ENCODE measurements around the gene STK24. TPM values are rescaled to one million over a fixed set of nuclear protein-coding genes. Genes with fewer than 3 reads are reported as not detected.

Gene STK24
- total and polyA plus RNA-seq, 2 experiments from 2014 or later: 83.3 to 98.0 TPM

GRCh38 chr13:98538876-98539275 lies 38.0 kb downstream of the STK24 start:
- Histone ChIP-seq H3K27me3 (no peaks in the 10 kb centered on the region), H3K9me3 (ENCODE audit: low read depth) (no peaks in the 10 kb centered on the region)

GRCh38 chr13:98537740-98538139 lies 39.2 kb downstream of the STK24 start:
- no peak for DNase-seq (ENCODE audit: low read depth in 1 of 2, low spot score in 1 of 2)
- no peak for TF ChIP-seq CTCF (IDR thresholded peaks at IDR 0.05; ENCODE audit: low read depth, low read length)
- no peaks in the 10 kb centered on the region for H3K27me3 ChIP-seq
- H3K4me1 ChIP-seq (ENCODE audit: low read depth): peaks cover 26% of the 10 kb centered on the region
- H3K9me3 ChIP-seq (ENCODE audit: low read depth): no peaks in the 10 kb centered on the region
- no peak overlapping the region for H3K27ac ChIP-seq
- no peak overlapping the region for H3K4me3 ChIP-seq
- no peaks in the 10 kb centered on the region for H3K36me3 ChIP-seq

More at GRCh38 chr13:98538876-98539275, 38.0 kb downstream of the STK24 start:
- no peak for TF ChIP-seq CTCF (IDR thresholded peaks at IDR 0.05; ENCODE audit: low read depth, low read length)
- H3K27ac ChIP-seq: no peak overlapping the region
- H3K36me3 ChIP-seq: no peaks in the 10 kb centered on the region
- no peak for DNase-seq (ENCODE audit: low read depth in 1 of 2, low spot score in 1 of 2)
- H3K4me1 ChIP-seq (ENCODE audit: low read depth): peaks cover 38% of the 10 kb centered on the region
- no peak overlapping the region for H3K4me3 ChIP-seq

GRCh38 chr13:98537306-98537705 lies 39.6 kb downstream of the STK24 start:
- no peaks in the 10 kb centered on the region for H3K27me3 ChIP-seq
- no peak overlapping the region for H3K4me3 ChIP-seq
- no peak for DNase-seq (ENCODE audit: low read depth in 1 of 2, low spot score in 1 of 2)
- no peak for TF ChIP-seq CTCF (IDR thresholded peaks at IDR 0.05; ENCODE audit: low read depth, low read length)
- no peaks in the 10 kb centered on the region for H3K9me3 ChIP-seq (ENCODE audit: low read depth)
- no peak overlapping the region for H3K27ac ChIP-seq
- H3K36me3 ChIP-seq: no peaks in the 10 kb centered on the region
- H3K4me1 ChIP-seq (ENCODE audit: low read depth): peaks cover 24% of the 10 kb centered on the region

GRCh38 chr13:98536729-98537128 lies 40.2 kb downstream of the STK24 start:
- no peaks in the 10 kb centered on the region for H3K36me3 ChIP-seq
- H3K4me3 ChIP-seq: no peak overlapping the region
- peaks cover 22% of the 10 kb centered on the region for H3K4me1 ChIP-seq (ENCODE audit: low read depth)
- no peak for DNase-seq (ENCODE audit: low read depth in 1 of 2, low spot score in 1 of 2)
- H3K9me3 ChIP-seq (ENCODE audit: low read depth): no peaks in the 10 kb centered on the region
- no peak overlapping the region for H3K27ac ChIP-seq
- TF ChIP-seq CTCF (IDR thresholded peaks at IDR 0.05; ENCODE audit: low read depth, low read length): no peak
- H3K27me3 ChIP-seq: no peaks in the 10 kb centered on the region

GRCh38 chr13:98535501-98536354 lies 41.2 kb downstream of the STK24 start:
- Histone ChIP-seq H3K27ac (peak overlapping the region; percentile 3), H3K9me3 (ENCODE audit: low read depth) (no peaks in the 10 kb centered on the region), H3K4me1 (ENCODE audit: low read depth) (peaks cover 16% of the 10 kb centered on the region), H3K4me3 (no peak overlapping the region), H3K36me3 (no peaks in the 10 kb centered on the region), H3K27me3 (no peaks in the 10 kb centered on the region)
- no peak for DNase-seq (ENCODE audit: low read depth in 1 of 2, low spot score in 1 of 2)
- no peak for TF ChIP-seq CTCF (IDR thresholded peaks at IDR 0.05; ENCODE audit: low read depth, low read length)
